GM23248 (cell line): ENCODE results near the gene OLIG1.

ENCODE experiments used
- EZH2 ChIP-seq: fragments of 200-600 bp; sonication (generic); IDR thresholded peaks from 2 replicates; pipeline ENCODE4 v1.6.1; 2018; ENCODE audit warnings: antibody characterized with exemption, mild to moderate bottlenecking; ENCODE audit not compliant: insufficient read depth, poor library complexity, severe bottlenecking
- EZH2phosphoT487 ChIP-seq: fragments of 200-600 bp; sonication (generic); IDR thresholded peaks from 2 replicates; pipeline ENCODE4 v1.6.1; 2018; ENCODE audit warnings: antibody characterized with exemption, moderate library complexity, mild to moderate bottlenecking, low read depth; ENCODE audit not compliant: insufficient read depth

GRCh38 chr21:33035147-33035546, 34.8 kb upstream of the OLIG1 start:
- TF ChIP-seq EZH2 (no peak), EZH2phosphoT487 (no peak)
